Measurements from ENCODE around the gene SUPT4H1. TPM values are rescaled to one million over a fixed set of nuclear protein-coding genes. Genes with fewer than 3 reads are reported as not detected.

Gene SUPT4H1
- polyA plus RNA-seq, 1 donor (not counting 4 experiments of a cell fraction or from before 2014, with no cell fraction given): 206 TPM

DNA sequence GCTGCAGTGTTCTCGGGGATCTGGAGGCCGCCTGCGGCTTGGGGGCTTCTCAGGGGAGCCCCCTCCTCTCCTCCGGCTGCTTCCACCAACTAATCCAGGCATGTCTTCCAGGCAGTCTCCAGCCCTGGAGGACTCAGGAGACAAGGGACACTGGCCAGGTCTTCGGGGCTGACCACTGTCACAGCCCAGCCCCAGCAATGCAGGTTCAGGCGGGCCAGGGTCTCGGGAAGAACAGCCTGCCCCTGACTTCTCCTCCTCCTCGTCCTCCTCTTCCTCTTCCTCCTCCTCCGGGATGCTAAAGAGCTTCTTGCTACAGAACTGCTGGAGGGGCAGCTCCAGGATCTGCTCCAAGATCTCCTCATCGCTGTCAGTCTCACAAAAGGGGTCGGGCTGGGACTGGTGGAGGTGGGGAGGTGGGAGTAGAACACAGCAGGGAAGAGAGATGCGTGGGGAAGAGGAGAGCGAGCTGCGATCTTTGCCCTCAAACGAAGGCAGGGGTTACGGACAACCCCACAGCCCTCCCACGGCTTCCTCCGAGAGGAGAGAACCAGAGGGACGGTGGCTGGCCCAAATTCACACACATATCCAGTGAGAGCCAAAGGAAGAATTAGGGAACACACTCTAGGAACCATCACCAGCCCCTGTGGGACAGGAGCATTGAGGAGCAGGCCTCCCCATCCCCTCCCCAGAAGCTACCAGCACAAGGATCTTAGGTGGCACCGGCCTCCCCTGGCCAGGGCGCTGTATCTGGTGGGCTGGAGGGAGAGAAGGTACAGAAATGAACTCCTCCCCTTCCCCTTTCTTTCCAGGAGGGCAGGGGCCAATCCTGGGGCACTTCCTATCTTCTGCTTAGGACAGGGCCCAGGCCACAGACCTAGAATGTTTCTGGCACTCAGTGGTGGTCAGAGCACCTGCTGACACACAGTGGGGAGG, 42.8 kb downstream of the SUPT4H1 start:
- H3K9me1 ChIP-seq (ENCODE audit: control insufficient read depth, extremely low read depth, insufficient read depth, low read length): no peaks in the 10 kb centered on the region
- no peak overlapping the region for H3K27ac ChIP-seq (ENCODE audit: control insufficient read depth, insufficient read depth, low read length)
- dilution Hi-C loops (cut with MboI; ENCODE audit: extremely low pct_ligation_motif_present, low sequenced_read_pairs): no loop called here
- no peak overlapping the region for H2AFZ ChIP-seq (ENCODE audit: control insufficient read depth, low read length)
- H4K20me1 ChIP-seq (ENCODE audit: control insufficient read depth, extremely low read depth, insufficient read depth, low read length): no peaks in the 10 kb centered on the region
- H3K36me3 ChIP-seq (ENCODE audit: control insufficient read depth in 2 of 2, extremely low read depth in 1 of 2, insufficient read depth in 2 of 2, low read length in 2 of 2): no peaks in the 10 kb centered on the region
- H3K79me2 ChIP-seq (ENCODE audit: control insufficient read depth, insufficient read depth, low read length): no peaks in the 10 kb centered on the region
- TF ChIP-seq, protein P1, sequence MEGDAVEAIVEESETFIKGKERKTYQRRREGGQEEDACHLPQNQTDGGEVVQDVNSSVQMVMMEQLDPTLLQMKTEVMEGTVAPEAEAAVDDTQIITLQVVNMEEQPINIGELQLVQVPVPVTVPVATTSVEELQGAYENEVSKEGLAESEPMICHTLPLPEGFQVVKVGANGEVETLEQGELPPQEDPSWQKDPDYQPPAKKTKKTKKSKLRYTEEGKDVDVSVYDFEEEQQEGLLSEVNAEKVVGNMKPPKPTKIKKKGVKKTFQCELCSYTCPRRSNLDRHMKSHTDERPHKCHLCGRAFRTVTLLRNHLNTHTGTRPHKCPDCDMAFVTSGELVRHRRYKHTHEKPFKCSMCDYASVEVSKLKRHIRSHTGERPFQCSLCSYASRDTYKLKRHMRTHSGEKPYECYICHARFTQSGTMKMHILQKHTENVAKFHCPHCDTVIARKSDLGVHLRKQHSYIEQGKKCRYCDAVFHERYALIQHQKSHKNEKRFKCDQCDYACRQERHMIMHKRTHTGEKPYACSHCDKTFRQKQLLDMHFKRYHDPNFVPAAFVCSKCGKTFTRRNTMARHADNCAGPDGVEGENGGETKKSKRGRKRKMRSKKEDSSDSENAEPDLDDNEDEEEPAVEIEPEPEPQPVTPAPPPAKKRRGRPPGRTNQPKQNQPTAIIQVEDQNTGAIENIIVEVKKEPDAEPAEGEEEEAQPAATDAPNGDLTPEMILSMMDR (optimal IDR thresholded peaks at IDR 0.05 in 1 of 3, IDR thresholded peaks at IDR 0.05 in 1 of 3, conservative IDR thresholded peaks at IDR 0.05 in 1 of 3; ENCODE audit: extremely low read depth in 1 of 3, insufficient read depth in 2 of 3, low read length in 3 of 3): no peak
- TF ChIP-seq EZH2 (IDR thresholded peaks at IDR 0.05; ENCODE audit: low read length): no peak
- H3K4me3 ChIP-seq (ENCODE audit: control insufficient read depth in 2 of 3, extremely low read depth in 1 of 3, insufficient read depth in 2 of 3, low read depth in 1 of 3, low read length in 3 of 3): no peak overlapping the region
- H3K9ac ChIP-seq (ENCODE audit: control insufficient read depth, extremely low read depth, insufficient read depth, low read length): no peak overlapping the region
- FAIRE-seq (no peak), DNase-seq (ENCODE audit: low read depth, low spot score) (no peak)
- no peaks in the 10 kb centered on the region for H3K4me1 ChIP-seq (ENCODE audit: control insufficient read depth, extremely low read depth, insufficient read depth, low read length)
- no peak overlapping the region for H3K4me2 ChIP-seq (ENCODE audit: control insufficient read depth, extremely low read depth, insufficient read depth, low read depth, low read length)
- no peaks in the 10 kb centered on the region for H3K9me3 ChIP-seq (ENCODE audit: control insufficient read depth, low read depth, low read length)
- peaks cover 5% of the 10 kb centered on the region for H3K27me3 ChIP-seq (ENCODE audit: control insufficient read depth, extremely low read depth, insufficient read depth, low read length)

DNA sequence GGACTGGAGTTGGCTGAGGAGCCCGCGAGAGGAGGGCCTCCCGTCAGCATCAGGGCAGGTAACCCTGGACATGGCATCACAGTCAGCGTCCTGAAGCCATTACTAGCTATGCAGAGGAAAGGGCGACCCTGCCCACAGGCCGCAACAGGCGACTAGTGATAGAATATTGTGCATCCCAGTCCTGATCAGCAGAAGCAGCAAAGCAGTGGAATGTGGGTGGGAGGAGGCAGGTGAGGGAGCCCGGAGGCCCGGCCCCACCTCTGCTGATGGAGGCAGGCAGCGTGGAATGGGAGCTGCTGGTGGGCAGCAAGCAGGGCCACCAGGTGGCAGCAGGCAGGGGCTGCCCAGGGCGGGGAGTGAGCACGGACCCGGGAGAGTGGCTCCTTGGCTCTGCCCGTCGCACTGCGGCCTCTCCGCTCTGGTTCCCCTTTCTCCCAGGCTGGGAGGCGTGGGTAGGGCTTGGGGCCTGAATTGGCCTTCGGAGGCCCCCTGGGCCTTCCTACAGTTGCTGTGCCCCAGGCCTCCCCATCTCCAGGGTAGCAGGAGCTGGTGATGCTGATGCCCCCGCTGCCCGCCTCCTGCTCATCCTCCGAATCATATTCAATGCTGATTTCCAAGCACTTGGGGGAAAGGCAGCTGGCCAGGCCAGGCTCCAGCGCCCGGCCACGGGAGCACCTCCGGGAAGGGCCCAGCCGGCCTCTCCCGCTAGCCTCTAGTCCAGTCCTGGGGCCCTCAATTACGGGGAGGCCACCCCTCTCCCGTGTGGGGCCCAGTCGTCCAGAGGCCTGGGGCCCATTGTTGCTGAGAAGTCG, 43.6 kb downstream of the SUPT4H1 start:
- H3K4me2 ChIP-seq (ENCODE audit: control insufficient read depth, extremely low read depth, insufficient read depth, low read depth, low read length): no peak overlapping the region
- H3K36me3 ChIP-seq (ENCODE audit: control insufficient read depth in 2 of 2, extremely low read depth in 1 of 2, insufficient read depth in 2 of 2, low read length in 2 of 2): no peaks in the 10 kb centered on the region
- H4K20me1 ChIP-seq (ENCODE audit: control insufficient read depth, extremely low read depth, insufficient read depth, low read length): no peaks in the 10 kb centered on the region
- peaks cover 5% of the 10 kb centered on the region for H3K27me3 ChIP-seq (ENCODE audit: control insufficient read depth, extremely low read depth, insufficient read depth, low read length)
- no peak for FAIRE-seq
- no peak overlapping the region for H3K27ac ChIP-seq (ENCODE audit: control insufficient read depth, insufficient read depth, low read length)
- no peaks in the 10 kb centered on the region for H3K79me2 ChIP-seq (ENCODE audit: control insufficient read depth, insufficient read depth, low read length)
- no peak overlapping the region for H3K9ac ChIP-seq (ENCODE audit: control insufficient read depth, extremely low read depth, insufficient read depth, low read length)
- H3K9me1 ChIP-seq (ENCODE audit: control insufficient read depth, extremely low read depth, insufficient read depth, low read length): no peaks in the 10 kb centered on the region
- H3K9me3 ChIP-seq (ENCODE audit: control insufficient read depth, low read depth, low read length): no peaks in the 10 kb centered on the region
- dilution Hi-C loops (cut with MboI; ENCODE audit: extremely low pct_ligation_motif_present, low sequenced_read_pairs): no loop called here
- H3K4me1 ChIP-seq (ENCODE audit: control insufficient read depth, extremely low read depth, insufficient read depth, low read length): no peaks in the 10 kb centered on the region
- no peak overlapping the region for H3K4me3 ChIP-seq (ENCODE audit: control insufficient read depth in 2 of 3, extremely low read depth in 1 of 3, insufficient read depth in 2 of 3, low read depth in 1 of 3, low read length in 3 of 3)
- H2AFZ ChIP-seq (ENCODE audit: control insufficient read depth, low read length): no peak overlapping the region
- no peak for DNase-seq (ENCODE audit: low read depth, low spot score)
- TF ChIP-seq, protein P1 (optimal IDR thresholded peaks at IDR 0.05 in 1 of 3, IDR thresholded peaks at IDR 0.05 in 1 of 3, conservative IDR thresholded peaks at IDR 0.05 in 1 of 3; ENCODE audit: extremely low read depth in 1 of 3, insufficient read depth in 2 of 3, low read length in 3 of 3): peak in 1 of 3 experiments; percentile 50
- no peak for TF ChIP-seq EZH2 (IDR thresholded peaks at IDR 0.05; ENCODE audit: low read length)
